HG03342 (cell line): ENCODE measurements around the gene FNTB.

ENCODE experiments used
- ATAC-seq: cut with Tn5 transposase; IDR thresholded peaks from one replicate; pipeline ENCODE4 v1.9.1; 2021; ENCODE audit warnings: mild to moderate bottlenecking, moderate library complexity; ENCODE audit not compliant: unreplicated experiment

Gene FNTB

DNA sequence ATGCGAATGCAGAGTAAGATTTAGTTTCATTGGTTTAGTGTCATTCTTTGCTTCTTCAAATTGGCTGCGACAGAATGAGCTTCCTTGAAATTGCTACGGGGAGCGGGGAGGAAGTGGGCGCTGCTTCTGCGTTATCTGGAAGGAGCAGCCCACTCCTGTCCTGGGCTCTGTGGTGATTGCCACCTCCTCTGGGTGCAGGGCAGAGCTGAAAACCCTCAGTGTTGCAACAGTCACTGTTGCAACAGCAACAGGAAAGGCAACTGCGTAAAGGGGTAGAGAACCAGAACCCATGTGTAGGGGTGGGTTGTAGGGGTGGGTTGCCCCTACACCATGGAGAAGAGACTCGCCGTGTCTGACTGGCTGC is 57.9 kb downstream of the FNTB start:
- ATAC-seq: no peak

DNA sequence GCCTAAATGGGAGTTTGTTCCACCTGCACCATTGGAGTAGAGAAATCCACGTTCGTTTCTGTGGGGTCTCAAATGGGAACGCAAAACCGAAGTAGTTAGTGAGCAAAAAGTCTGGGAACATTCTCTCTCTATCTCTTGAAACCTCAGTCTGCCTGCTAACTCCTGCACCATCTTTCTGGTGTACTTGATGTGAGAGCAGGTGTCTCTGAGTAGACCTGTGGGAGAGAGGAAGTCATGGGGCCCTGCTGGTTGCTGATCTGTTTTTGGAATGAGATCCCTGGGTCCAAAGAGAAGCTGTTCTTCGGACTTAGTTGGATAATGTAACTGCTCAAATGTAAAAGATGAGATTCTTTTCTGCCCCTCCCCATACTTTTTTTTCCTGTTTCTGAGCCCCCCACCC is 58.3 kb downstream of the FNTB start:
- no peak for ATAC-seq

DNA sequence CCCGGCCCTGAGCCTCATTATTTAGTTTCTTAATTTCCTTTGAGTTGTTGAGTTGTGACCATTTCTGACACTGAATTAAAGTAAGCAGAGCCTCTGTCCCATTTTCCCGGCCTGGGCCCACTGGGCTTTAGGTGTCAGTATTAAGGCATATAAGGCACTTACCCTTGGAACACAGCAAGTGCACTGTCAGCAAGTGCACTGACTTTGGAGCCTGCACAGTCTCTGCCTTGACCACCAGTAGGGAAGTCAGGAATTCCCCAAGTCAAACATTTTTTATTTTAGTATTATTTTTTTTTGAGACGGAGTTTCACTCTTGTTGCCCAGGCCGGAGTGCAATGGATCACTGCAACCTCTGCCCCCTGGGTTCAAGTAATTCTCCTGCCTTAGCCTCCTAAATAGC is 59.0 kb downstream of the FNTB start:
- ATAC-seq: no peak

- ATAC-seq: no peak
Observed at GRCh38 chr14:65052832-65053231, 66.1 kb downstream of the FNTB start.

GRCh38 chr14:65053466-65053865 is 66.8 kb downstream of the FNTB start:
- ATAC-seq: no peak

DNA sequence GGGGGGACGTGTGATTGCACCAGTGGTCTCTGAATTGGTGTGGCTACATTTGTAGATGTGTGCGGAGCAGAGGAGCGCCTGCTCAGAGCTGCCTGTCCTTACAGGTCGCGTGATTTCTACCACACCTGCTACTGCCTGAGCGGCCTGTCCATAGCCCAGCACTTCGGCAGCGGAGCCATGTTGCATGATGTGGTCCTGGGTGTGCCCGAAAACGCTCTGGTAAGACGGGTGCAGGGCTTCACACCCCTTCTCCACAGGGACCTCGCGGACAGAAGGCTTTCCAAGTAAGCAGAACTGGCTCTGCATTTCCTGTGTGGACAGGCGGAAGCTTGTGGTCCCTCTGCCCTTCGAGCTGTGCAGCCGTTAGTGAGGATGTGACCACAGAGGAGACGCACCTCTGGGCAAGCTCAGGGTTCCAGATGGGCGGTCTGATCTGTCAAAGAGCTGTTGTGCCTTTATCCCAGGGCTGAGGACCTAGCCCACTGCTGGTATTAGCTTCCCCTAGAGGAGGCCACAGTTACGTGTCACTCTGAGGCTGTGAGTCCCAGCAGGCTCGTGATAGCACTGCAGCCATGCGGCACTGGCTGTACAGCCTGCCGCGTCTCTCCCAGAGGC is 67.9 kb downstream of the FNTB start:
- ATAC-seq: no peak

DNA sequence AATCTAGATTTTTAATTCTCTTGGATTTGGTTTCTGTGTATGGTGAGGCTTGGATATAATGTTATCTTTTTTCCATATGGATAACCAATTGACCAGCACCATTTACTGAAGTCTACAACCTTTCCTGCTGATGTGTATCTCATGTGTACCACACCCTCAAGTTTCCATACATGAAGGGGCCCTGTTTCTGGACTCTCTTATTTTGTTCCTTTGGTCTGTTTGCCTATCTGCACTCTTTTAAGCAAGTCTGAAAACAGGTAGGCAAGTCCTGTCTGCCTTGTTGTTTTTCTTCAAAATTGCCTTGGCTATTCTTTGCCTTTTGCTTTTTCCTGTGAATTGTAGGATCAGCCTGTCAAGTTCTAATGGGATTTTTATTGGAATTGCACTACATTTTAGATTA is 71.0 kb downstream of the FNTB start:
- no peak for ATAC-seq

DNA sequence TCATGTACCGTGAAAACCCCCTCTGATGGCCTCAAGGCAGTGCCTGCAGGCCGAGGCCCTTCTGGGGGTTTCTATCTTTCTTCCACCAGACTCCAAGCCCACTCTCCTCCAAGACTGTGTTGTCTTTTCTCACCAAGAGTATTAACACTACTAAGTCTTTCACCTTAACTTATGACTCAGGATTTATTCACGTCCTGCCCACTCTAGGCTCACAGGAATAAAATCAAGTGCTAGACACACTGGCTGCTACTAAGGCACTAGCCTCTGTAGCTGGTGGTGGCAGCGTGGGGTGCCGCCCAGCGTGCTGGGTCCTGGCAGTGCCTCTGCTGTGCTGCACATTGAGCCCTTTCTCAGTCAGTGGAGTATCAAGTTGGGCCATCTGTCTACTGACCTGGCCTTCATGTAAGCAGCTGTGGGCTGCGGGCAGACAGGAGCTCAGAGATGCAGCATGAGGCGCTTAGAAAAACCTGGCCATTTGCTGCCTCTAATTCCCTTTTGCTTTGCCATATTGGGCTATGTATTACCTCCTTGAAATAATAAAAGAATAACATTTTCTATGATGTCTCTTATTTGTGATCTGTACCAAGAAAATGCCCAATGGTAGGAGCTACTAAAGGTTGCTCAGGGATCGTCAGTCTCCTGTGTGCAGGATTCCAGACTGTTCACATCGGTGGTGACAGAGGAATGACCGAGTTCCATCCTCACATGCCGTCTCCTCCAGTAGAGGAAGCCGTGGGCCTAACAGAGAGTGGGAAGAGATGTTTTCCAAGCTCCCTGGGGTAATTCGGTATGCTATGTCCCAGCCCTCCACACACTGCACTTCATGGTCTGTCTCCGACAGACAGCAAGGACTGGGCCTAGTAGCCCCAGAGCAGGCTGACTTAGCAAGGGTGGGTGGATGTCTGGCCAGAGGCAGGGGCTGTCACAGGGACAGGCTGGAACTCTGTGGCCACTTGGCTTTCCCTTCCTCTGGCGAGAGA is 75.7 kb downstream of the FNTB start:
- no peak for ATAC-seq

GRCh38 chr14:65065719-65066118 is 79.0 kb downstream of the FNTB start:
- ATAC-seq: no peak

DNA sequence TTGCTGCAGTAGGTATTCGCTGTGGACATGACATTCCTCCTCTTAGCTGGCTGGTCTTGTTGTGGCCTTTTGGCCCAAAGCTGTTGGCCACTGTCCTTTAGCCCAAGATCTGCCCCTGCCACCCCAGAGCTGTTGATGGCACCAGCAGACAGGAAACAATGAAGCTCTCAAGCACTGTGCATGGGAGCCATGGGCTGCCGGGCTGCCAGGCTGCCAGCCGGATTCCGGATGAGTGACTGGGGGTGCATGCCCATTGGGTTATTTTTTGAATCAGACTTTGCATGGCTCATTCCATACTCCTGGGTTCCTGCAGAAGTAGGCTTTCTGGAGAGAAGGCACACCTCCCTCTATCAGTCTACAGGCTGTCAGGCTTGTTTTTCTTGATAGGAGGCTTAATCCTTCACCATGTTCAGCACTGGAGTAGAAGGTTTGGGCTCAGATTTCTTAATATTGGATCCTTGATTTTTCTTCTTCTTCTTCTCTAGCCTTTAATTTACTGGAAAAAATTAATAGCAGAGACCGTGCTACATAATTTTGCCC is 83.2 kb downstream of the FNTB start:
- ATAC-seq: no peak

- no peak for ATAC-seq
Observed at GRCh38 chr14:65070471-65070976, 83.8 kb downstream of the FNTB start.

GRCh38 chr14:65071544-65071943 is 84.8 kb downstream of the FNTB start:
- no peak for ATAC-seq

DNA sequence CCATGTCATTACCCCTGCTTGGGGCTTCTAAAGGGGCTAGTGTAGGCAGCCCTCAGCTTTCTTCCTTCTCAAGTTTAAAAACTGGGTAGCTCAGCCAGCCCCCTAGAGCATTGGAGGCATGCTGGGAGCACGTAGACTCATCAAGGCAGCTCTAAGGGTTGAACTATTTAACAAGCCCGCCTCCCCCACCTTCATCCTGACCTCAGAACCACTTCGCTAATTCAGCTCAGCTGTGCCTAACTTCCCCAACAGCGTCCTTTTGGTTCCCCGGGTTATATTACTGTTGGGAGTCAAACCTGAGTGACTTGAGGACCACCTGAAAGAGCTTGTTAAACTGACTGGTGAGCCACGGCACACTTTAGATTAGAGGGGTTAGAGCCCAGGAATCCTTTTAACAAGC is 85.6 kb downstream of the FNTB start:
- ATAC-seq: no peak

DNA sequence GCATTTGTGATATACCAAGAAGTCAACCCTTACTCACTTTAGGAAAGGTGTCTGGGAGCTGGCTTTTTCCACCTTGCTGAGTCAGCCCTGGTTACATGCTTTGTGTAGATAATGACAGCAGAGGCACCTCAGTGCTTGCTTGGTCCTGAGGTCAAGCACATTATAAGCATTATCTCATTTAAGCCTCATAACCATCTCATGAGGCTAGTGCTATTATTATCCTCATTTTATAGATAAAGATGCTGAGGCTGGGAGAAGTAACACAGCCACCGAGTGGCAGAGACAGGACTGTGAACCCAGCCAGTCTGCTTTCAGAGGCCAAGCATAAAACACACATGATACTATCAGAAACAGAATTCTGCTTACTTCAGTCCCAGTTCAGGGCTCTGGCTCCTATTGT is 86.2 kb downstream of the FNTB start:
- no peak for ATAC-seq

- ATAC-seq: no peak
Observed at GRCh38 chr14:65073605-65074201, 87.0 kb downstream of the FNTB start.

- peak; percentile 46 for ATAC-seq
Observed at GRCh38 chr14:65074449-65075150, 87.9 kb downstream of the FNTB start.

DNA sequence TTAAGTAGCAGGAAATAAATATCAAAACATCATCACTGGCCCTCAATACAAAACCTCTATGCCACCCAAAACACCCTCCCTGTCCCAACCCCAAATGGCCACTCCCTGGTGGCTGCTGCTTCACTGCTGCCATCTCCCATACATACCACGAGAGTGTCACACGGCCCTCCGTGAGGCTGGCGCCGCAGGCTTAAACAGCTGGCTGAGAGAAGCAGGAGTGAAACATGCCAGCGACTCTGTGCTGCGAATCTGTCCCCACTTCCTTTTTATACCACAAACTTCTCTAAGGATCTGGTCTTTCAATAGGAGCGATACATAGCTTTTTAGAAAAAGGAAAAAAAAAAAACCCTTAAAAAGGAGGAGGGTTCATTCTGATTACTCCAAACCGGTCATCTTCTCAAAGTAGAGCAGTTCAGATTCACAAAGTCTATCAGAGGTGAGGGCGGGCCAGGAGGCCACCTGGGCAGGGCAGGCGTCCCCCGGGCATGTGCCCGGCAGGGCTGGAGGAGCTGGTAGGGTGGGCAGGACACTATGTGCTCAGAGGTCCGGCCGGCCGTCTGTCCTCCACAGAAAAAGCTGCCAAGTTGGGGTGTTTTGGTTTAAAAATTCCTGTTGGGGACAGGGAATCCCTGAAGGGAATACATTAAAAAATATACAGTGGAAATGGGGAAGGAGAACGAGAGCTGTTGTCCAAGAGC is 89.1 kb downstream of the FNTB start:
- no peak for ATAC-seq

- ATAC-seq: no peak
Observed at GRCh38 chr14:65077318-65077717, 90.6 kb downstream of the FNTB start.

GRCh38 chr14:65079201-65079600 is 92.5 kb downstream of the FNTB start:
- ATAC-seq: no peak

DNA sequence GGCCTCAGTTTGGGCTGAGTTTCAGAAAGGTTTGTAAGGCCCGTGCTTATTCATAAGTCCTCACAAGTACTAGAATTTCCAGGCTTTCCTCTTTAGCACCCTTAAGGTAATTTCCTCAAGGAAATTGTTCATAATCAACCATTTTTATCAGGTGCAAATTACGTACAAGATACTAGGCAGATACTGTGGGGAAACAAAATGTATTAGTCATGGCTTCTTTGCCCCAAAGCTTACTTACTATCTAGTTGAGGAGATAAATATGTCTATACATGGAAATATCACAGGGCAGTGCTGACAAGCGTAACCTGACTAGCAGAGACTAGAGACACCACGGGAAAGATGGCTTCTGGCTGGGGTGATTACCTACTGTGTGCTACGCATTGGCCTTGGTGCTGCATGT is 93.1 kb downstream of the FNTB start:
- no peak for ATAC-seq
